Renal cortex interstitium (tissue), 11 donors: Measurements from ENCODE around the gene NPFFR1. TPM values are rescaled to one million over a fixed set of nuclear protein-coding genes. Genes with fewer than 3 reads are reported as not detected.

Experiments
- DNase-seq, 11 donors: peaks; one replicate each; pipeline ENCODE4 v3.0.0-alpha.2; 2013; ENCODE audit warnings: low read depth in 9 of 11, low spot score in 4 of 11; ENCODE audit errors: extremely low read depth in 1 of 11
- polyA plus RNA-seq, 3 donors: library from polyadenylated mRNA; unstranded; fragments of 120-200 nt; gene quantifications; one replicate each; pipeline ENCODE4 v1.2.1, GENCODE V29; 2013; ENCODE audit not compliant: insufficient read length in 3 of 3

The NPFFR1 gene
- polyA plus RNA-seq, 3 donors = 0.14 to 0.27 (median 0.23) TPM

- DNase-seq = no peak
Observed at GRCh38 chr10:70317943-70318318, 34.1 kb upstream of the NPFFR1 start.

GRCh38 chr10:70317272-70317942 lies 33.6 kb upstream of the NPFFR1 start:
- no peak for DNase-seq

GRCh38 chr10:70315815-70316214 lies 32.0 kb upstream of the NPFFR1 start:
- DNase-seq = no peak

GRCh38 chr10:70315276-70315675 lies 31.5 kb upstream of the NPFFR1 start:
- no peak for DNase-seq

GRCh38 chr10:70312972-70313371 lies 29.2 kb upstream of the NPFFR1 start:
- no peak for DNase-seq

- no peak for DNase-seq
Observed at GRCh38 chr10:70312249-70312648, 28.4 kb upstream of the NPFFR1 start.

- DNase-seq = no peak
Observed at GRCh38 chr10:70311698-70312097, 27.9 kb upstream of the NPFFR1 start.

- no peak for DNase-seq
Observed at GRCh38 chr10:70309661-70310060, 25.9 kb upstream of the NPFFR1 start.

GRCh38 chr10:70308121-70309060 lies 24.6 kb upstream of the NPFFR1 start:
- DNase-seq = no peak

GRCh38 chr10:70306886-70307520 lies 23.2 kb upstream of the NPFFR1 start:
- DNase-seq = no peak

- no peak for DNase-seq
Observed at GRCh38 chr10:70306181-70306705, 22.4 kb upstream of the NPFFR1 start.

GRCh38 chr10:70303730-70304129 lies 19.9 kb upstream of the NPFFR1 start:
- DNase-seq = no peak

GRCh38 chr10:70302292-70302691 lies 18.5 kb upstream of the NPFFR1 start:
- DNase-seq = no peak

- no peak for DNase-seq
Observed at GRCh38 chr10:70300908-70301597, 17.2 kb upstream of the NPFFR1 start.

GRCh38 chr10:70300461-70300860 lies 16.7 kb upstream of the NPFFR1 start:
- no peak for DNase-seq

- no peak for DNase-seq
Observed at GRCh38 chr10:70299876-70300275, 16.1 kb upstream of the NPFFR1 start.

- DNase-seq = no peak
Observed at GRCh38 chr10:70298393-70298792, 14.6 kb upstream of the NPFFR1 start.

- DNase-seq = no peak
Observed at GRCh38 chr10:70297224-70297623, 13.4 kb upstream of the NPFFR1 start.

- DNase-seq = no peak
Observed at GRCh38 chr10:70296406-70296899, 12.6 kb upstream of the NPFFR1 start.
